ENCODE data around the gene WWOX.

DNA sequence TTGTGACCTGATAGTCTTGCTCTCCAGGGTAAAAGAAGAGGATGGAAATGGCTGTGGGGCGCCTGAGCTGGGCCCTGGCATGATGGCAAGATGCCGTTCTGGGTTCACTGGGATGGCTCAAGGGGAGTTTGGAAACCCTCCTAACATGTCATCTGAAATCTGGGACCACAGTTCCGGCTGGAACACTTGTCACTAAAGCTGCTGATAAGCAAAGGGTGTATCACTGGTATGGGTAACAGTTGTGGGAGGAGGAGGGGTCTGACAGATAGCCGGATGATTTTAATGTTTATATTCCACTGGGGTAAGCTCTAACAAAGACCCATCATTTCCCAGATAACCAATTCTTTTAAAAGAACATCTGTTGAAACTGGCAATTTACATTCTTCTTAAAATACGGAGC lies 390.2 kb downstream of the WWOX start:
- TF ChIP-seq CTCF (IDR thresholded peaks at IDR 0.05): no peak
- no peak for TF ChIP-seq EP300 (IDR thresholded peaks at IDR 0.05)
- no peak for TF ChIP-seq POLR2A (IDR thresholded peaks at IDR 0.05)
- TF ChIP-seq POLR2AphosphoS5 (IDR thresholded peaks at IDR 0.05): no peak
